GM18951 (cell line): ENCODE measurements around the gene MAGED2.

Experiments used
- POLR2A ChIP-seq: IDR thresholded peaks from 4 replicates; pipeline ENCODE4 v1.6.1; 2011; ENCODE audit warnings: mild to moderate bottlenecking; ENCODE audit not compliant: insufficient read length, insufficient read depth; ENCODE audit errors: extremely low read depth
- in situ Hi-C: fragments of 300-500 bp; cut with MboI; formaldehyde crosslinking; loops from one replicate; pipeline ENCODE4 v1.12.0; 2022; ENCODE audit warnings: low sequenced_read_pairs, mixed read lengths, inconsistent platforms; ENCODE audit not compliant: unreplicated experiment

The MAGED2 gene

DNA sequence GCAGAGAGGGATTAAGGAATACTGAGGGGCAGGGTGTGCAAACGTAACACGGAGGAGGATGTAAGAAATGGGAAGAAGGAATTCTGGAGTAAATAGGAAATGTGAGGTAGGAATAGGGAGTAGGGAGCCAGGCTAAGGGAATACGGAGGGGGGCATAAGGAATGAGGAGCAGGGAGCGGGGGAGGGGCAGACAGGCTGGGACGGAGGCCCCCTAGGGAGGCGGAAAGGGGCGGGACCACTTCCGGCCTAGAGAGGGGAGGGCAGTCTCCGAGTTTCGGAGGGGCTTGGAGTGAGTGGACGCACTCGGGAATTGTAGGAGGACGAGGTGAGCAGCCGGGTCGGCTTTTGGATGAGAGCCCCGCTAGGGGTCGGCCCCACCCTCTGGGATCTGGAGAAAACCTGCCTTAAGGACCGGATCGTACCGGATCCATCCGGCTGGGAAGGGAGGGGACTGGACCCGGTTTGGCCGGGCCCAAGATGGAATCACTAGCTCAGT, 612 bp downstream of the MAGED2 start:
- TF ChIP-seq POLR2A = no peak
- in situ Hi-C loops = no loop called here

DNA sequence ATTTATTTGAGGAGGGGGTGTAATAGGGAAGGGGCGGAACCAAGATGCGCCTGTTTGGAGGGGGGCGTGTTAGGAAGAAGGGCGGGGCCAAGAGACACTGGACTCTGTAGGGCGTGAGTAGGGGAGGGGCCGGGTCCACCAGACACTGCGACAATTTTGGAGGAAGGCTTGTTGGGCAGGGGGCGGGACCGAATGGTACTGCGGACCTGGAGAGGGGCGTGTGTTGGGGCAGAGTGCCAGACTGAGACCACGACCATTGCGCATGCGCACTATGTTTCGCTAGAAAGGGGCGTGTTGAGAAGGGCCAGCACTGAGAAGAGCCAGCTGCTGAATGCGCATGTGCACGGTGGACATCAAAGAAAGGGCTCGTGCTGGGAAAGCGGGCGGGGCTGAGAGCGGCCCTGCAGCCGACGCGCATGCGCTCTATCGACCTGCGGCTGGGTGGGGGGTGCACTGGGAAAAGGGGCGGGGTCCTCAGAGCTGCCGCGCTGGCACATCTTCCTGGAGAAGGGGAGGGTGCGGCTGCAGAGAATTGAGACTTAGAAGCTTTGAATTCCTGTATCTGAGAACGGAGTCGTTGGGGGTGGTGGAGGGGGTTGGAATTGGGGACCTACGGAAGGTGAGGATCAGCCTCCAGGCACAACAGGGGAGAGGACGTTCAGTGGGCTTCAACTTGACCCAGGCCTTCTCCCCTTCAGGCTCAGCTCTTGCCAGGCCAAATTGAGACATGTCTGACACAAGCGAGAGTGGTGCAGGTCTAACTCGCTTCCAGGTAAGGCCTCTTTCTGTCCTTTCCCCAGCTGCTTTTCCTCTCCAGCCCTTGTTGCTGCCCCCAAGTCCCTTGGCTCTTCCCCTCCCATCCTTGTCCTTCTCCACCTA, 1.3 kb downstream of the MAGED2 start:
- peak; percentile 7 for TF ChIP-seq POLR2A
- in situ Hi-C loops = no loop called here

DNA sequence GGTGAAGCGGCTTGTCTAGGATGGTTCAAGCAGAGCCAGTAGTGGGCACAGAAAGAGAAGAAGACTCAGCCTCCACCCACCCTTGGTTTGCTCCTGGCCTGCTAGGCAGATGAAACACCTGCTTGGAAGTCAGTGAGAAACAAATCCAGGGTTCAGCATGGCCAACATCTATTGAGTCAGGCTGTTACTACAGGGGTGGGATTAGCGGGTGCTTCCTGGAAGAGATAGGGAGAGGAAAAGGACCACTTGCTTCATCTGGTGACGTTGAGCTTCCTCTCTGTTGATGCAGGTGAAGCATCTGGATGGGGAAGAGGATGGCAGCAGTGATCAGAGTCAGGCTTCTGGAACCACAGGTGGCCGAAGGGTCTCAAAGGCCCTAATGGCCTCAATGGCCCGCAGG, 3.0 kb downstream of the MAGED2 start:
- no peak for TF ChIP-seq POLR2A
- in situ Hi-C loops = no loop called here

DNA sequence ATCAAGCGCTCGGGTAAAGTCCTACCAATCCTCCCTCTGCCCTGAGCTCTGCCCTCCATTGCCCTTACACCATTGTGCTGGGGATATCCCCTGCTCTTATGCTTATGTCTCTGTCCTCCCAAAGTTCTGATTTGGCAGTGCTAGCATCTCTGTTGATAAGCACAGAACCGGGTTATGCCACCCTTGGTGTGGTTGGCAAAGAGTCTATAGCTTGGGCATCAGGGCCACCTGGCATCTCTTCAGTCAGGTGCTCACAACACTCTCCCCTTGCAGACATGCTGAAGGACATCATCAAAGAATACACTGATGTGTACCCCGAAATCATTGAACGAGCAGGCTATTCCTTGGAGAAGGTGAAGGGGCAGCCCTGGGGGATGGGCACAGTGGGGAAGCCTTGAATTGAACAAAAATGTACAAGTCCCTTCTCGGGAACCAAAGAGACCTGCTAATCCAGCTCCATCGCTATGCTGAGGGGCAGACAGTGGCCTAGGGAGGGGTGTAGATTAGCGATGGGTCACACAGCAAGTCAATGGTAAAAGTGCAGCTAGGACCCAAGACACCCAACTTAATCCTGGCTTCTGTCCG, 3.8 kb downstream of the MAGED2 start:
- no peak for TF ChIP-seq POLR2A
- in situ Hi-C loops = no loop called here

DNA sequence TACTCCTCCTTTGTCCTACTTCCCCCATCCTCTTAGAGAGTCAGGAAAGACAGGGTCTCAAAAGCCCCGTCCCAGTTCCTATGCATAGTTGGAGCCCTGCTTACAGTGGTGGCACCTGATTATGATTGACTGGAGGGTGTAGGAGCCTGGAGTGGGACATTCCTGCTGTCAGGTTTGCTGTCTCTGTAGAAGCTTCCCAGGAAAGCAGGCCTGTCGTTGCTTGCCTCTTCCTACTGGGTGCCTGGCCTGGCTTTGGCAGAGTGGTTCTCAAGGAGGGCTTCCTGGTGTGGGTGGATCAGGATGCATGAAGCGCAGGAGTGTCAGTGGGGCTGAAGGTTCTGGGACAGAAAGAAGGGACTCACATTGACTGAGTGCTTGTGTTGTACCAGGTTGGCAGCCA, 4.8 kb downstream of the MAGED2 start:
- no peak for TF ChIP-seq POLR2A
- in situ Hi-C loops = no loop called here

DNA sequence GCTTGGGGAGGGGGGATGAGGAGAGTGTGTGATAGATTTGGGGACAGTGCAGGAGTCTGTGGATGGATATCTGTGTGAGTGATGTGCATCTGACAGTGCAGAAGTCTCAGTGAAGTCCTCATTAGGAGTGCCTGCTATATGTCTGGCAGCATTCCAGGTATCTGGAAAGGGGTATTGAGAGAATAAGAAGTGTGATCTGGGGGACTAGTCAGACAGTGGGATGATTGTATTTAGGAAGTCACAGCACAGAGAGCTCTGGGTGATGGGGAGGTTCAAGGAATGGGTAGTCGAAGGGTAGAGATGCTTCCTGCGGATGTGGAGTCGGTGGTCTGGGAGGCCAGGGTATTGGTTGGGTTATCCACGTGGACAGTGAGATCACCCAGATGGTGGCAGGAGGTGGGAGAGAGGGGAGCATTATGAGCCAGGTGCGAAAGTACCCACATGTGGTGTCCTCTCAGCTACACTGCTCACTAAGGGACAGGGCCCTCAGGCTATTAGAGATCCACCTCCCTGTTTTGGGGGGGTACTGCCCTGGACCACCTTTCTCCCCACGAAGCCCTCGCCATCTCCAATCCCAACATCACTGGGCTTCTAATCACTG, 9.8 kb downstream of the MAGED2 start:
- in situ Hi-C loops = no loop called here
- TF ChIP-seq POLR2A = no peak

DNA sequence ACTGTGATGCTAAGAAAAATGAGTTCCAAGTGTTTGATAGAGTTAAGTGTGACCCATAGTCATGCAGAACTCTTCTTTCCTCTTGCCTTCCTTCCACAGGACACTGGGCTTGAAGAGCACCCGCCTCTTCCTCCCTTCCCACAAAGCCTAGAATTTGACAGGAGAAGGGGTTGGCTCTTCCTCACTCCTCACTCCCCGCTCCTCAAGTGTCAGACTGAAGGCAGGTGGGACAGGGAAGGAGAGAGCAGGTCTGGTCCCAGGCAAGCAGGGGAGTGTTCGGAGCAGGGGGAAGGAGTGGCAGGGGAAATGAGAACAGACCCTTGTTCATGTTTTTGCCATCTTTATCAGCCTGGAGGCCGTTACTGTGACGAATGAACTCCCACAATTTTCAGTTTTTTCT, 10.7 kb downstream of the MAGED2 start:
- in situ Hi-C loops = no loop called here
- TF ChIP-seq POLR2A = no peak

DNA sequence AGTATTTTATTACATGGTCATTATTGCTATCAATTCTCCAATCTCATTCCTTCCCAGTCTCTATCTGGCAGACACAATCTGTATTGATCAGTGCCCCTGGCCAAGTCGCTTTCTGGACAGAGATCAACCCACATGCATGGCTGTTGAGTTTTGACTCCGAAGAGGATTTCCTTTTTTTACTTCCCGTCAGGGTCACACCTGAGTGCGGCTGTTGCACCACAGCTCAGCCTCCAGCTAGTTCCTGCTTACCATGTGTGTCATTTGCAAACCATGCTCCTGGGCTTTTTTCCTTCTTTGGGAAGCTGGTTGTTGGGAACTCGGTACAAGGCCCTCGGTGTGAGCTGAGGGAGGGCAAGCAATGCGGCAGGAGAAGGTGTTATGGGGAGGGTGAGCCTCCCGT, 11.7 kb downstream of the MAGED2 start:
- no peak for TF ChIP-seq POLR2A
- in situ Hi-C loops = no loop called here

DNA sequence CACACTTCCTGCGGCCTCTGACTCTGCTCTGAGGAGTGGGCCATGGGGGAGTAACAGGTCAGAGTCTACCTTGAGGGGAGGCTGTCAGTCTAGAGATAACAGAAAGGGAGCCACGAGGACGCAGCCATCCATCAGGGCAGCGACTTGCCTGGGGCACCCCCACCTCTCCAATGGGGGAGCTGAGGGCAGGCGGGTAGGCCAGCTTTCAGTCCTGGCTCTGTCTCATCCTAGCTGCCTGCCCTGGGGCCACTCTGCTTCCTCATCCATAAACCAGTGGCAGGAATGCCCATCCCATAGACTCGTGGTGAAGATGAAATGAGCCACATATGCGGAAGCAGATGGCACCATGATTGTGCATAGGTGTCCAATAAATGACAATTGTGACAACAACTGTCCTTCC, 13.2 kb downstream of the MAGED2 start:
- TF ChIP-seq POLR2A = no peak
- in situ Hi-C loops = no loop called here

DNA sequence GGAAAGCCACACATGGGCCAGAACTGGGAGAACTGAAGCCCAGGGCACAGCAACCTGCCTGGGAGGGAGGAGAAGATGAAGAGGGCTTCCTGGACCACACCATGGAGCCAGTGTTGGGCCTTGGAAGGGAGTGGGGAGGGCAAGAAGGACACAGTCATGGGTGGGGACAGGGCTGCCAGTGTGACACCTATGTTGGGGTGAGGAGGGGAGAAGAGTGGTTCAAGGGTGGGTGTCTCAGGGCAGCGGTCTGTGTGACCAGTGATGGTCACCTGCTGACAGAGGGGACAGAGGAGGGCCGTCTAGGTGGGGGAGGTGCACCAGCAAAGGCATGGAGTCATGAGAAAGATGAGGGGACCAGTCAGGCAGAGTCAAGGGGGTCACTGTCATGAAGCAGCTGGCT, 13.8 kb downstream of the MAGED2 start:
- in situ Hi-C loops = no loop called here
- no peak for TF ChIP-seq POLR2A

DNA sequence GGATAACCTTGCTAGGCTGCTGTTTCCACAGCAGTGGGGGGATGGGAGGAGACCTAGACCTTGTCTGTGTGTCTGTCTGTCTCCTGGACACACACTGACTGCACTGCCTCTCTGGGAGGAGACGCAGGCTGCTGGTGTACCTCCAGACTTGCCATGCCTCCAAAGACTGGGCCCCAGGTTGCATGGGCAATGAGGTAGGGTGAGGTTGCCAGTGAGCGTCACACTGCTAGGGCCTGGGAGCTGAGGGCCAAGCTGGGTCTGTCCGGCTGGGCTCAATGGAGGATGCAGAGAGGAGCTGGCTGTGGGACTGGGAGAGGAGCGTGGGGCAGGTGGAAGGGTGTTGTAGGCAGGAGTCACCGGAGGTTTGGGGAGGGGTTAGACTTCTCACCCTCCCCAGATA, 16.6 kb downstream of the MAGED2 start:
- in situ Hi-C loops = no loop called here
- no peak for TF ChIP-seq POLR2A

DNA sequence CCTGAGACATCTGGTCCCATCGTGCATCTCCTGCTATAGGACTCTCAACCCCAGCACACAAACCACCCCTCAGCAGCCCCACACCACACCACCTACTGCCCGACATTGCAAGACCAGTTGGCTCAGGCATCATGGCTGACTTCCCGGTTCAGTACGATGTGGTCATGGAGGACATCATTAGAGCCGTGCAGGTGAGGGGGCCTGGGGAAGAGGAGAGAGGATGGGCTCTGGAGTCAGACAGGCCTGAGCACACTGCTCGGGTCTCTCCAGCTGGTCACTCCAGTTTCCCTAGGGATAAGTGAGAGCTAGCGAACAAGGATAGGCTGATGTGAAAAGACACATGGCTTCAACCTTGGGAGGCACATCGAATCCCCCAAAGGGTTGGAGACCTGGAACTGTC, 17.2 kb downstream of the MAGED2 start:
- in situ Hi-C loops = no loop called here
- no peak for TF ChIP-seq POLR2A

DNA sequence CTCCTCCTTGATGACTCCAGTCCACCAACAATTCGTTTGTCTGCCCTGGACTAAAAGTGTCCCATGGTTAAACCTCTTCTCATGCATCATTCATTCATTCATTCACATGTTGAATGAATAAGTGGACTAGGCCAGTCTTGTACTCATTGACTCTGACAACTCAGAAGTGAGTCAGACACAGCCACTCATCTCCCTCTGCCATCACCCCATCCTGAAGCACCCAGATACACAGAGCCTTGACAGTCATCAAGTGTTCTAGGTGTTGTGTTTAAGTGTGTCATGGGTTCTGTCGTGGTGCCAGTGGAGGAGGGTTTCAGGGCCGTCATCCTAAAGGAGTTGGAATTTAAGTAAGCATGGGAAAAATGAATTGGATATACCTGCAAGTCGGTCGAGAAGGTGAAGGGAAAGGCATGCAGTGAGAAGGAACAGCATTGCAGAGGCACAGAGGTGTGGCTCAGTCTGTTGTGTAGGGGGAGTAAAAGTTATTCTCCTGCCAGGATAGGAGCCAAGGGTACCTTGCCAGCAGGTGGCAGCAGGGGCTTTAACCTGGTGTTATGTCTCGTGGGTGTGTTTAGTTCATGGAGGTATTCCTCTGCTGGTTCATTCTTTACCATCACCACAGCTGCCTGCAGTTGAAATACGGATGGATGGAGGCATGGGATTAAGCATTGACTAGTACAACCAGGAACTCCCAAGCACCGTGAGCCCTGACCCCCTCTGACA, 18.3 kb downstream of the MAGED2 start:
- no peak for TF ChIP-seq POLR2A
- in situ Hi-C loops = no loop called here
